T-helper 1 cell treated with Interleukin-12 subunit alpha and Interleukin-12 subunit beta and Interleukin-4 antibody, amounts not matched to agents 30 ng/mL and 1 ng/mL, for 36 hours (primary cell): ENCODE results near the gene MMP28. TPM values are rescaled to one million over a fixed set of nuclear protein-coding genes. Genes with fewer than 3 reads are reported as not detected.

Experiments used
- intact Hi-C: fragments of 100-400 bp; cut with micrococcal nuclease; formaldehyde crosslinking; loops from one replicate; pipeline ENCODE4 v1.15.1; 2024
- total RNA-seq: library from RNA; stranded (reverse); gene quantifications from 2 replicates; pipeline ENCODE4 v1.2.3, GENCODE V29; 2022

The MMP28 gene
- total RNA-seq, 1 donor from 2014 or later: not detected

DNA sequence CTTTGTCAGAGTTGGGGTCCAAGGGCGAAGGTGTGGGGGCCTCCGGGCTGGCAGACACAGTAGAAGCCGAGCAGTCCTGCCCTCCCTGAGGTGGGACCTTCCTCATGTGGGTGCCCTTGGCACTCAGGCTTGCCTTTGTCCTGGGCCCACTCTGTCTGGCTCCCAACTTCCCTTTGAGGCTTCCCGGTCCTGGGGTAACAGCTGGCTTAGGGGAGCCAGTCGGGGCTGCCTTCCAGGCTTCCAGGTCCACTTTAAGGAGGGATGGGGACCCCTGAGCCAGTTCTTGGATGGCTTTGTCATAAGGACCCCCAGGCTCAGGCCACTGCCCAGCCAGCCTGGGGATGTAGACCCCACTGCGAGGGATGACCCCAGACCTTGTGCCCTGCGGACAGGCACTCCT is 50.2 kb downstream of the MMP28 start:
- intact Hi-C loops: loop anchor here (5.0 kb wide), 1 partner anchor 433 kb away; no protein-coding TSS in a partner anchor

DNA sequence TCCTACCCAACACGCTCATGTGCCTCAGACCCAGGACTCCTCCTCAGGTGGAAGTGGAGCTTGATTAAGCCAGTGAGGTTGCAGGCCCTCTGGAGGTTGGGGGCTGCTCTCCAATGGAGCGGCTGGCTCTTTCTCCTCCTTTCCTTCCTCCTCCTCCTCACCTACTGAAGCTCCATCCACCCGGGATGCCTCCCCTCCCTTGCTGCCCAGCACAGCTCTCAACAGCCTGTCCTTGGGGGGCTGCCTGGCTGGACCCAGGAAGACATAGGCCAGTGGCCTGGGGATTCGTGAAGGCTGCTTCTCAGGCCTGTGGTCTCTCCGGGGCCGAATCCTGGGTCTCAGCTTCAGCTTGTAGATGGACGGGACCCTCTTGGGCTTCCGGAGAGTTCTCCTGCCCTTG is 50.6 kb downstream of the MMP28 start:
- intact Hi-C loops: loop anchor here (5.0 kb wide), 1 partner anchor 433 kb away; no protein-coding TSS in a partner anchor

DNA sequence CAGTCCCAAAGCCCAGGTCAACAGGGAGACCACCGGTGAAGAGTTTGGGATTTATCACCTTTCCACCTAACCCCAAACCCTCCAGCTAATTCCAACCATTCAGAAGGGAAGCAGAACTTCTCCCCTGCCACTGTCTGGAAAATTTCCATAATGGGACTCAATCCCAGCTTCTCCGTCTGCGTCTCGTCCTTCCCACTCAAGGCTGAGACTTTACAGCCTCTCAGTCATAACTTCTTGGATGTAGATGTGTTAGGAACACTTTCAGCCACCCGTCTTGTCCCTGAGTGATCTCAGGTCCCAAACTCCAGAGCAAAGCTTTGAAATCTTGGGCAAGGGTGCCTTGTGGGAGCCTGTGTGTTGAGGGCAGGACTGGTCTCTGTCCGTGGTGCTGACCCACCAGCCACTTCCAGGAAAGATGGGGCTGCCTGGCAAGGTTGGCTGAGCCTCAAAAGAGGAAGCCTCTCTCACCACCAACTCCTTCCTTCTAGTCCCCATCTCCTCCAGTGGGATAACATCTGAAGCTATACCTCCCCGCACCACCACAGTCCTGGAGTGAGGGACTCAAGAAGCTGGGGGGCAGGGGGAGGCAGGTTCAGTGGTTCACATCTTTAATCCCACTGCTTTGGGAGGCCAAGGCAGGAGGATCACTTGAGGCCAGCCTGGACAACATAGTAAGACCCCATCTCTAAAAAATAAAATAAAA is 51.7 kb downstream of the MMP28 start:
- intact Hi-C loops: no loop called here

DNA sequence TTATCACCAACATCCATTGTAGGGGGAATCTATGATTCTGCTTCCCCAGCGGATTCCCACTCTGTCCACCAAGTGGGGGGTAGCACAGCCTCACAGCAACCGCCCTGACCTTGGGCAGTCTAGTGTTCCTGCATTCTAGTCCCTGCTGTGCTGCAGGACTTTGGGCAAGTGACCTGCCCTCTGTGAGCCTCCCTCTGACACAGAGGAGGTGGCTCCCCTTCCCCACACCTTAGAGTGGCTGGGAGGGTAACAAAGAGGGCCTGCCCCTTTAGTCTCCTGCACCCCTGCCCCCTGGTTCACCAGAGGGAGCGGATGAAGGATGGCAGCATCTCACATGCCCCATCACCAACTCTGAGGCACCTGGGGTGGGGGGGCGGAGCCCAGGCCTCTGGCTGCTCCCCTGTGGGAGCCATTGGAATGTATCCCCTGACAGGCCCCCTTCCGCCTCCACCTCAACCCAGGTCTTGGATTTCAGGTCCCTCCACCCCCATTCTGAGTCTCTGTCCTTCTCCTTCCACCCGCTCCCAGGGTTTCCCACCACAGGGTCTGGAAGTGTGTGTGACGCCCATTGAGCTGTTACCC is 52.5 kb downstream of the MMP28 start:
- intact Hi-C loops: no loop called here

DNA sequence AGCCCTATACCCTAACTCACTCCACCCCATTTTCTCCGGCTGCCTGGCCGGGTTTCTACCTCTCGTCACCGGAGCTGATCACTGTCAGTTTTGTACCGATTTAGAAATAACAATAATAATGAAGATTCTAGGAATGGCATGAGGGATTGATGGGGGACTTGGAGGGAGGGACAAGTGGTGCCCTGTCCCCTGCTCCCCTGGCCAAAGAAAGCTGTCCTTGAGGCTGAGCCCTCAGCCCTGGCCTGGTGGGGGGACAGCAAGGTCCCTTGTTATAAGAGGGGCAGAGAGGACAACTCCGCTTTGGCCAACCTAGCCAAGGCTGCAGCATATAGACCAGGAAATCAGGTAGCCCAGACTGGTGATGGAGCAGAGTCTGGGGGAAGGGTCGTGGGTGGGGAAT is 52.9 kb downstream of the MMP28 start:
- intact Hi-C loops: no loop called here

DNA sequence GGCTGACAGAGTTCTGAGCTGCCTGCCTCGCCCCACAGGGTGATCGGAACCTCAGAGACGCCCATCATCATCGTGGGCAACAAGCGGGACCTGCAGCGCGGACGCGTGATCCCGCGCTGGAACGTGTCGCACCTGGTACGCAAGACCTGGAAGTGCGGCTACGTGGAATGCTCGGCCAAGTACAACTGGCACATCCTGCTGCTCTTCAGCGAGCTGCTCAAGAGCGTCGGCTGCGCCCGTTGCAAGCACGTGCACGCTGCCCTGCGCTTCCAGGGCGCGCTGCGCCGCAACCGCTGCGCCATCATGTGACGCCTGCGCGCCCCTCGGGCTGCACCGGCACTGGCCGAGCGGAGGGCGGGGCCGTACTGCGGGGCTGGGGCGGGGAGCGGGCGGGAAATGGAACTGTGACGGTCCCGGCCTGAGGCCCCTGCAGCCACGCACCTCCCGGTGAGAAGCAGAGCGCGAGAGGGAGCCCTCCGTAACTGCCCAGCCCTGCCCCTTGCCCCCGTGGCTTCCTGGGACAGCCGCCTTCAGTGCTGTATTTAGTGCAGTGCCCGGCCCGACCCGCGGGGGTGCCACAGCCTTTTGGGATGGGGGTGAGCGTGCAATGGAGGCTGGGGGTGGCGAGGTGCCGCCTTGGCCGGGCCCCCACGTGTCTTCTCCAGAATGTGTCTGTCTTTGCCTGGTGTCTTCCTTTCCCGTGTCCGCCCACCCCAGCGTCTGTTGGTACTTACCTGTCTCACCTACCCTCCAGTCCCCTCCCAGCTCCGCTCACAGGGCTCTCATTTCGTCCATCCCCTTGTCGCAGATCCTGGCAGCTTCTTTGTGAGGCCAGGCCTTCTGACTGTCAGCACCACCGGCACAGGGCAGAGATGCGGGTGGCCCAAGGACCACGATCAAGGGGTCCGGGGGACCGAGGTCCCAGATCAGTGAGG is 54.2 kb downstream of the MMP28 start:
- intact Hi-C loops: no loop called here

DNA sequence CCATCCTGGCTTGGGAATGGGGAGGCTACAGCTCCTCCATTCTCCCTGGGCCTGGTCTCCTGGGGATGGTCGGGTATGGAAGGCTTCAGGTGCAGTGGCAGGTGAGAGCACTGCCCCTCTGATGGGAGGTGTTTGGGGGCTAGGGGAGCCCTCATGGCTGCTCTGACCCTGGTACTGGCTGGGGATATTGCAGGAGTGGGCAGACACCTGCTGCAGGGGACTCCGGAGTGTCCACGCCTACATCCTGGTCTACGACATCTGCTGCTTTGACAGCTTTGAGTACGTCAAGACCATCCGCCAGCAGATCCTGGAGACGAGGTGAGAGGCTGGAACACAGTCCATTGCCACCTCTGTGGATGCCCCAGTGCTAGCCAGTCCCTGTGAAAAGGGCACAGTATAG is 55.2 kb downstream of the MMP28 start:
- intact Hi-C loops: no loop called here

DNA sequence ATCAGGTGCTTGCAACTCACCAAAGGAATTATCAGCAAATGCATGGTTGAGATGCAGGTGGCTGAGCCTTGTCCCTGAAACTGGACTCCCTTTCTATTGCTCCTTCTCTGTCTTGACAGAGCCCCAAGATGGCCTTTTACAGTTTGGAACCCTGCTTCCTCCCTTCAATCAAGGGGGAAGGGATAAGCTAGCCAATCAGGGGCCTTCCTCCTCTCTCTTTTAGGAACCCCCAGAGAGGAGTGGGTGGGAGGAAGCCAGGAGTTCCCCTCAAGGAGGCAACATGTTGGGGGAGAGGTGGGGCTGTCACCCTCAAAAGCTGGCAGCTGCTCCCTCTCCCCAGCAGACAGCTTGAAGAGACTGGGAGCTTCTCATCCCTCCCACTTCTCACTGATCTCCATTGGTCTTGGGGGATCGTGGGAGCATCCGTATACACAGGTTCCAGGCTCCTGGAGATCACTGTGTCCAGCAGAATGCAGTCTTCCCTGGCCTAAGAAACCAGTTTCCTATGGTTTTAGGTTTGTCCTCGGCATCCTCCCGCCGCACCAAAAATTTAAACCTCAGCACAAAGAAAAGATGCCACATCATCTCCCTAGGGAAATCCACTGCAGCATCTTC is 56.8 kb downstream of the MMP28 start:
- intact Hi-C loops: no loop called here

DNA sequence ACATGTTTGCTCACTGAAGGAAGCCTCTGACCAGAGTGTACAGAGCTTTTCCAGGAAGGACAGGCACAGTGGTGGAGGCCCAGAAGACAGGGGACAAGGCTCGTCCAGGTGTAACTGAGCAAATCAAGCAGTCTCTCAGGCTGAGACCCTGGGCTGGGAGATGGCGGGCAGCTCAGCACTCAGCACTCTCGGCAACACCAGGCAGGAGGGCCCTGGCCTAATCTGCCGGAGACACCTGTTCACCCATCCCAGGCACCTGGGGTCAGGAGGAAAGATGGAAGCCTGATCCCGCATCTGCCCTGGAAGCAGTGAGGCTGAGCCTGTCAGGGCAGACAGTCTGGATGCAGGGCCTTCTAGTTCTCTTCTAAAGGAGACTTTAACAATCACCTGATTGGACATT is 59.2 kb downstream of the MMP28 start:
- intact Hi-C loops: no loop called here

DNA sequence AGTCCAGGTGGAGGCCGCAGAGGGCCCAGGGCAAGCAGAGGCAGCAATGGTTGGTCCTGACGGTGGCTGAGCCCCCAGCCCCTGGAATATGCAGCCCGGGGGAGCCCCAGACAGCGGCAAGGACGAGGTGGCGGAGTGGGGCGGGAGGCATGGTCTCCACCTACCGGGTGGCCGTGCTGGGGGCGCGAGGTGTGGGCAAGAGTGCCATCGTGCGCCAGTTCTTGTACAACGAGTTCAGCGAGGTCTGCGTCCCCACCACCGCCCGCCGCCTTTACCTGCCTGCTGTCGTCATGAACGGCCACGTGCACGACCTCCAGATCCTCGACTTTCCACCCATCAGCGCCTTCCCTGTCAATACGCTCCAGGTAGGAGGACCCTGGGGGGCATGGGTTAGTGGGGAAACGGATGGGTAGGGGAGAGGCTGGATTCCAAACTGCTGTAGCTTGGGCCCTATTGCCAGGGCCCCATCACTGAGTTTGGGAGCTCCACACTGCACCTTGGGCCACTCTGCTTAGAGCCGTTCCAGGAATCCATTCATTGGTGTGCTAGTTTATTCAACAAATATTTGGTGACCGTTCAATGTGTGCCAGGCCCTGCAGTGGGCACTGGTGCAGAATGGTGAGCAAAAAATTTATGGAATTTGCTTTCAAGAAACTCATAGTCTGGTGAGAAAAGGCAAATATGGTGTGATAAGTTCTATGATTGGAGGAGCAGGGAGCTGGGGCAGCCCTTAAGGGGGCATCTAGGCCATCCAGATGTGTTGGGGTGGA is 60.2 kb downstream of the MMP28 start:
- intact Hi-C loops: no loop called here

DNA sequence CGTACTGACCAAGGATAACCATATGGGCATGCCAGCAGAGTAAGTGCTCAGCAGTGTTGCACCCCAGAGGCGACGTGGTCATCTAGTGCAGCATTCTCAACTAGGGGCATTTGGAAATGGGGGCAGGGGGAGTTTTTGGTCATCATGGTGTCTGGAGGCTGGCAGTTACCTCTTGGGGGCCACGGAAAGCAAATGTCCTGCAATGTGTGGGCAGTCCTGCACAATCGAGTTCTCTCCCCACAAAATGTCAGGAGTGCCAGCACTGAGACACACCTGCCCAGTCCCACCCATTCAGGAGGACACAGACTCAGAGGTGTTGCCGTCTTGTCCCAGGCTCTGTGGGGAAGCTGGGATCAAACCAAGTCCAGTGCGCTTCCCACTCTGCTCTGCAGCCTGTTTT is 61.0 kb downstream of the MMP28 start:
- intact Hi-C loops: no loop called here

DNA sequence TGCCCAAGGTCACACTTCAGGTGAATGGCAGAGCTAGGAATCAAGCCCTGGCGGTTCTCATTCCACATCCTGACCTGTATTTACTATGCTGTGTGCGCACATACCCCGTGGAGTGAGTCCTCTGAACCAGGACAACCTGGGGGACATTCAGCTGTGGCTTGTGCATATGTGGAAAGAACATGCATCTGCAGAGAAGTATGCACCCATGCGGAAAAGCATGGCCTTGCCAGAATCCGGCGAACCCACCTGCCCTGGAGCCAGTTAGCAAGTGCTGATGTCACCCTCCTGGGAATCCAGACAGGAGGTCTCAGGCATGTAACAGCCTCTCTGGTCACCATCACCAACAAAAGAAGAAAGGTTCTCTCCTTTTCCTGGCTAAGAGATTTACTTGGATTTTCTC is 62.1 kb downstream of the MMP28 start:
- intact Hi-C loops: no loop called here

DNA sequence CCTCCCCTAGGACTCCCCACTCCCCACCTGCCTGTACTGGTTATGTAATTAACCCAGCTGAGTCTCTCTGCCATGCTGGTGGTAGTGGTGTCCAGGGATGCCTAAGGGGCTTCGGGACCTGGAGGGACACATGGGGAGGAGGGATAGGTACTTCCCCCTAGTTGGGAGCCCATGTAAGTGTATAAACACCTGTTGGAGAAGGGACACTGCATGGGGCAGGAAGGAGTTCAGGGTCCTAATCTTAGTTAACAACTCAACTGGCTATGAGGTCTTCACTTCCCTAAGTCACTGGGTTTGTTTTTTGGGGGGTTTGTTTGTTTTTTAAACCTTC is 62.7 kb downstream of the MMP28 start:
- intact Hi-C loops: no loop called here

DNA sequence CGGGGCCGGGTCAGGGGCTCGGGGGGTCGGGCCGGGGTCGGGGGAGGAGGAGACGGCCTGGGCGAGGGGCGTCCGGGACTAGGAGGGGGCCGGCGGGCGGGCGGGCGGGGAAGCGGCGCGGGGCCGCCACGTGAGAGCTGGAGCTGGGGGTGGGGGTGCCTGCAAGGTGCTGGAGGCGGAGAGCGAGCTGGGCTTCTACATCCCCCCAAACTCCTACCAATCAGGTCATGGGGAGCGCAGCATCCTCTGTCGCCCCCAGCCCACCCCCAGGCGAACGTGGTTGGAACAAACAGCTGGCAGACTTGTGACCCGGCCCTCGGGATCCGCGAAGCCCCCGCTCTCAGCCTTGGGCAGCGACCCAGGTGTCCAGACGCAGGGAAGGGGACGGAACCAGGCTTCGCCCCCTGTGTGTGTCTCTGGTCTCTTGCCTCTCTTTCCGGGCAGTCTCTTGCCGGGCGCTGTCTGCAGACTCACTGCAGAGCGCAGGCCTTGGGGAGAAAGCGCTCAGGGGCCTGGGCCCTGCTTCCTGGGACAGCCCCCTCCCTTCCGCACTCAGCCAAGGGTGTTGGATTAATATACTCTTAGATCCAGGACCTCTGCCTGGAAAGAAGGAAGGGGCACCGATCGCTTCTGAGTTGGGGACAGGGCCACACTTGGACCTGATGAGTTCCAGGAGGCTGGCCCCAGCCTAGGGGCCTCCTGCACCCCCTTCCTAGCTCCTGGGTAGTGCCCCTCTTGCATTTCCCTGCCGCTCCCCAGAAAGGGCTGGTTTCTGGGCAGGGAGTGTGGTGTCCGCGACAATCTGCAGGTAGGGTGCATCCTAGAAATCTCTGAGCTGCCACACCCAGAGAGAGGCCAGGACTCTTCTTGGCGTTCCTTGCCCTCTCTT is 63.3 kb downstream of the MMP28 start:
- intact Hi-C loops: no loop called here

DNA sequence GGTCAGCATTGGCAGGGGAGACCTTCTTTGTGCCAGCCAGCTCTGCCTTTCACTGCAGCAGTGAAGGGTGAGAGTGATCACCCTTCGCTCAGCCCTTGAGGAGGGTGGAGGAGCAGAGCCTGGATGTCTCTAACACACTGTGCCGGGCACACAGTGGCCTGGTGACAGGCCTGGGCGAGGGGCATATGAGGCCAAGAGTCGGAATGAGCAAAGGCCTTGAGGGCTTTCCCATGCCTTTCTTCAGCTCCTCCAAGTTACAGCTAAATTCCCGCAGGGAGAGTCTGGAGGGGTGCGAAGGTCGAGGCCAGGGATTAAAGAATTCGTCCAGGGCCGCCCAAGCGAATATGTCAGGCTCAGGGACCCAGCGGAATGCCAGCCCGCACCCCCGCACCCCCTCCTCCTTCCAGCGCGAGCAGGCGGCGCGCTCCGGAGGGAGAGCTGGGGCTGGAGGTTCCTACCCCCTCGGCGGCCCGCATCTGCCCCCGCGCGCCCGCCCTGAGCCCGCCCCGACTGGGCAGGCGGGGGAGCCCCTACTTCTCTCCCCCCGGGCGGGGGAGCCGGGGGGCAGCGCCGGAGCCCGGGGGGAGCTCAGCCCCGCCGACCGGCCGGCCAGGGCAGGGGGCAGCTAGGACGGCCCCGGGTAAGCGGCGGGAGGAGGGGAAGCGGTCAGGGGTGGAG is 64.1 kb downstream of the MMP28 start, which contains the start of gene RASL10B:
Gene RASL10B (plus strand): TSS at position 401 of the 678 bp plus-strand sequence. CDS start 3,546 bp downstream, outside the sequence.
- intact Hi-C loops: no loop called here

DNA sequence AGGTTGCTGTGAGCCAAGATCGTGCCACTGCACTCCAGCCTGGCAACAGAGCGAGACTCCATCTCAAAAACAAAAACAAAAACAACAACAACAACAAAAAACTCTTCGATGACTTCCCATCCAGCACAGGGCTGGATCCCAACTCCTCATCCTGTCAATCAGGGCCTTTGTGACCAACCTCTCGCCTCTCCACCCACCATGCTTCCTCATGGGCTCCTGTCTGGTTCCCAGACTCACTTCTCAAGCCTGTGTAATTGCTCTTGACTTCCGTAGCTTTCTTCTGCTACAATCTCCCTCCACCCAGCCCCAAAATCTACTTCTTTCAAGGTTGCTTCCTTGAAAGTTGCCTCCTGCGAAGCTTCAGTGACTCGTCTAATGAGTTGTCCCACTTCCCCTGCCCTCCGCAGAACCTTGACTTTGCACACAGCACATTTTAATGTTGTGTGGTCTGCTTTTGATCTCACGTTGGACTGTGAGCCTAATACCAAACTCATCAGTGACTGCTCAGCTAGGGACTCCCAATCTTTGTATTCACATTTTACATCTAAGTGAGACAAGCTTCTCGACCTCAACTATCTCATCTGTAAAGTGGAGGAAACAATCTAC is 64.9 kb downstream of the MMP28 start:
- intact Hi-C loops: no loop called here

DNA sequence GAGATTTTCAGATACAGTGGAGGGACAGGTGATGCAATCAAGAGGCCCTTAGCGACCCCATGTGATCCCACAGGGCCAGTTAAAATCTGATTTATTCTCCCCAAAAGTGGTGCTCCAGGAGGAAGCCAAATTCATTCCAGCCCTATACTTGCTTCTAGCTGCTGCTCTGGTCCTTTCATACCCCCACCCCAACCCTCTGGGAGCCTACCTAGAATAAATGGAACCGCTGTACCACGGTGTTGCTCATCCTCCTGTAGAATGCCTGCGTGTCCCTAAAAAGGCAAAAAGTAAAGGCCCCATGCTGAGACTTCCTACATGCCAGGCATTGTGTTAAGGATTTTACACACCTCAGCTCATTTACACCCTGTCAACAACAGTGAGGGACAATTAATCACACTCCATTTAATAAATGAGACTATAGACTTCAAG is 66.0 kb downstream of the MMP28 start:
- intact Hi-C loops: no loop called here

DNA sequence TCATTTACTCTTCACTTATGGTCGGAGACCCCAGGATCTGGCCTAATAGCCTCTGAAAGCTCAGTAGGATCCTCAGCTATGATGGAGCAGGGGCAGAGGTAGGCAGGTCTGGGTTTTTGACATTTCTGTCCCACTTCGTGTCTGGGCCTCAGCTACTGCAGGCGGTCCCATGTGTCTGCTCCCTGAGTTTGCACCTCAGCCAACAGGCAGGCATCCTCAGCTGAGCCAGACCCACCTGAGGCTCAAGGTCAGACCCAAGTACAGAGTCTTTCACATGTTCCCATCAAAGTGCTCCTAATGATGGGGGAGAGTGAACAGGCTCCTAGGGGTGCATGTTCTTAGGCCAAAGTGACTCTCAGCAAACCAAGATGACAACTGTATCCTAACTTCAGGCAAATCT is 66.9 kb downstream of the MMP28 start:
- intact Hi-C loops: no loop called here

DNA sequence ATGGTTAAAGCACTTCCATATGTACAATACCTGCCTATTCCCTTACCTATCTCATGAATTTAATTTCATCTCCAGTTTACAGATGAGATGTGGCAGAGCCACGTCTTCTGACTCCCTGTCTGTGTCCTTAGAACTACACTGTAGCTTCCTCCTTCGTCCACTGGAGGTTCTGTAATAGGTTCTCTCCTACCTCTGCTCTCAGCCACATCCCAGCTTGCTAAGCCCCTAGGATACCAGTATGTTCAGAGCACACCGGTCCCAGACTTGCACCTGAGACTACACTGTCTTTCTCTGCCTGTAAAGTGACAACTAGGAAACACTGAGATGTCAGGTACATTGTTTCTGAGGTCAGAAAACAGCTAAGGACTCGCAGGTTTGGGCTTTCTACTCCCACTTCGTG is 67.8 kb downstream of the MMP28 start:
- intact Hi-C loops: no loop called here
